GM12878 (cell line): Measurements from ENCODE around the gene MRPL50. TPM values are rescaled to one million over a fixed set of nuclear protein-coding genes. Genes with fewer than 3 reads are reported as not detected.

Experiments used
- ATAC-seq: fragments of 200-7000 bp; cut with Tn5 transposase; 3 replicates; pipeline ENCODE4 v1.9.1; 2020; ENCODE audit warnings: mild to moderate bottlenecking, moderate library complexity
- BruUV-seq: library from RNA; stranded (reverse); fragments of 400-500 nt; replicated peaks from 2 replicates; lab custom pipeline; 2021; lab: Mats Ljungman, UMichigan
- CTCF ChIA-PET: fragments of 300-600 bp; sonication (Branson Sonifier 250); formaldehyde crosslinking; extraction: SDS; loops from one replicate; lab custom pipeline; 2021; ENCODE audit warnings: inconsistent platforms; lab: Yijun Ruan, JAX
- POLR2A ChIA-PET: fragments of 350-600 bp; formaldehyde crosslinking; extraction: SDS; loops from one replicate; lab custom pipeline; 2021; ENCODE audit warnings: inconsistent platforms; lab: Charles Lee
- RAD21 ChIA-PET: fragments of 300-600 bp; sonication (Branson Sonifier 250); formaldehyde crosslinking; loops from one replicate; lab custom pipeline; 2023; ENCODE audit warnings: antibody characterized with exemption; ENCODE audit not compliant: unreplicated experiment; lab: Charles Lee
- SMC1A ChIA-PET: fragments of 300-600 bp; sonication (Branson Sonifier 250); formaldehyde crosslinking; loops from one replicate; lab custom pipeline; 2023; ENCODE audit not compliant: unreplicated experiment, uncharacterized antibody; lab: Charles Lee
- DNase-seq: peaks from one replicate; pipeline ENCODE4 v3.0.0-alpha.2; 2011; ENCODE audit warnings: low read depth, low spot score
- FAIRE-seq: peaks from 3 replicates; lab custom pipeline; 2011; peaks lifted over from hg19 to GRCh38; lab: Jason Lieb, UNC
- H2AFZ ChIP-seq: 2 replicates; pipeline ENCODE4 v1.6.0; 2011; ENCODE audit warnings: low read depth, low read length, control low read depth; ENCODE audit not compliant: control insufficient read depth
- H3K27ac ChIP-seq: 2 replicates; pipeline ENCODE4 v1.5.1; 2011; ENCODE audit warnings: control low read depth; ENCODE audit not compliant: control insufficient read depth, insufficient read depth
- H3K27me3 ChIP-seq, 2 experiments: replicated peaks in 1 of 2; 2 replicates each; pipeline versions ENCODE4 v1.6.0 to v1.6.1; 2011; ENCODE audit warnings: low read length in 1 of 2; ENCODE audit not compliant: control insufficient read depth in 2 of 2, insufficient read depth in 2 of 2
- H3K36me3 ChIP-seq, 2 experiments: 2 replicates each; pipeline ENCODE4 v1.5.1; 2011; ENCODE audit warnings: low read length in 1 of 2; ENCODE audit not compliant: control insufficient read depth in 2 of 2, insufficient read depth in 2 of 2
- H3K4me1 ChIP-seq: 2 replicates; pipeline ENCODE4 v1.6.1; 2011; ENCODE audit warnings: mild to moderate bottlenecking, low read length, moderate library complexity, mixed read lengths; ENCODE audit not compliant: control insufficient read depth, insufficient read depth
- H3K4me2 ChIP-seq: 2 replicates; pipeline ENCODE4 v1.6.0; 2011; ENCODE audit warnings: control low read depth; ENCODE audit not compliant: control insufficient read depth, insufficient read depth
- H3K4me3 ChIP-seq: fragments of 200-600 bp; sonication (generic); 2 replicates; pipeline ENCODE4 v1.5.1; 2016
- H3K79me2 ChIP-seq: 2 replicates; pipeline ENCODE4 v1.6.0; 2011; ENCODE audit warnings: low read length; ENCODE audit not compliant: control insufficient read depth, insufficient read depth
- H3K9ac ChIP-seq: 2 replicates; pipeline ENCODE4 v1.8.0; 2011; ENCODE audit warnings: low read length, control low read depth, mixed read lengths; ENCODE audit not compliant: control insufficient read depth, insufficient read depth
- H3K9me3 ChIP-seq: replicated peaks from 3 replicates; pipeline ENCODE4 v1.5.1; 2011; ENCODE audit warnings: mild to moderate bottlenecking, low read length; ENCODE audit not compliant: control insufficient read depth, insufficient read depth
- H4K20me1 ChIP-seq: 2 replicates; pipeline ENCODE4 v1.6.0; 2011; ENCODE audit not compliant: control insufficient read depth, insufficient read depth
- BACH1 ChIP-seq: fragments of 450-650 bp; IDR thresholded peaks from 2 replicates; pipeline ENCODE4 v1.6.1; 2017; ENCODE audit warnings: mild to moderate bottlenecking, borderline replicate concordance
- BHLHE40 ChIP-seq, 2 experiments: fragments of 450-650 bp in 1 of 2; IDR thresholded peaks; 2 replicates each; pipeline ENCODE4 v1.6.1; 2011 to 2017; ENCODE audit warnings: low read depth in 2 of 2, borderline replicate concordance in 1 of 2, improper control_type of control experiment in 1 of 2, low read length in 1 of 2, mild to moderate bottlenecking in 1 of 2
- FOS ChIP-seq: IDR thresholded peaks from 3 replicates; pipeline ENCODE4 v1.6.1; 2011; ENCODE audit warnings: borderline replicate concordance; ENCODE audit not compliant: insufficient read length; ENCODE audit errors: extremely low read depth
- HCFC1 ChIP-seq: fragments of 150-350 bp; IDR thresholded peaks from 2 replicates; pipeline ENCODE4 v1.6.1; 2014; ENCODE audit warnings: low read length
- HSF1 ChIP-seq: fragments of 150-350 bp; IDR thresholded peaks from 2 replicates; pipeline ENCODE4 v1.6.1; 2014; ENCODE audit warnings: mild to moderate bottlenecking, low read depth, low read length
- IKZF2 ChIP-seq, 2 experiments: fragments of 450-650 bp; IDR thresholded peaks; 2 replicates each; pipeline ENCODE4 v1.6.1; 2017; ENCODE audit warnings: mild to moderate bottlenecking in 2 of 2, moderate library complexity in 2 of 2
- MTA2 ChIP-seq: fragments of 450-650 bp; IDR thresholded peaks from 2 replicates; pipeline ENCODE4 v1.6.1; 2016; ENCODE audit warnings: low read depth, mild to moderate bottlenecking, moderate library complexity
- MTA3 ChIP-seq: IDR thresholded peaks from 2 replicates; pipeline ENCODE4 v1.6.1; 2012; ENCODE audit warnings: low read length, inconsistent platforms, borderline replicate concordance
- PAX8 ChIP-seq: fragments of 450-650 bp; IDR thresholded peaks from 2 replicates; pipeline ENCODE4 v1.6.1; 2017; ENCODE audit warnings: mild to moderate bottlenecking, moderate library complexity
- POLR2AphosphoS2 ChIP-seq: IDR thresholded peaks from 2 replicates; pipeline ENCODE4 v1.6.1; 2011; ENCODE audit warnings: low read depth, mild to moderate bottlenecking, low read length, improper control_type of control experiment, moderate library complexity
- POLR2AphosphoS5 ChIP-seq: IDR thresholded peaks from 2 replicates; pipeline ENCODE4 v1.6.1; 2011; ENCODE audit warnings: mild to moderate bottlenecking, low read length, inconsistent platforms
- YBX1 ChIP-seq: fragments of 450-650 bp; IDR thresholded peaks from 2 replicates; pipeline ENCODE4 v1.6.1; 2016; ENCODE audit warnings: antibody characterized with exemption
- ZBTB4 ChIP-seq: fragments of 450-650 bp; formaldehyde crosslinking; IDR thresholded peaks from 2 replicates; pipeline ENCODE4 v1.4.0; 2022; ENCODE audit warnings: mild to moderate bottlenecking, moderate library complexity
- ZNF24 ChIP-seq: fragments of 450-650 bp; IDR thresholded peaks from 2 replicates; pipeline ENCODE4 v1.6.1; 2017; ENCODE audit warnings: antibody characterized with exemption, mild to moderate bottlenecking
- ZNF384 ChIP-seq: IDR thresholded peaks from 2 replicates; pipeline ENCODE4 v1.6.1; 2012; ENCODE audit warnings: low read depth, mild to moderate bottlenecking, low read length, improper control_type of control experiment, borderline replicate concordance
- ZNF687 ChIP-seq: fragments of 450-650 bp; IDR thresholded peaks from 2 replicates; pipeline ENCODE4 v1.6.1; 2017; ENCODE audit warnings: mild to moderate bottlenecking, moderate library complexity
- WGBS: methylation state at CpG from one replicate; pipeline ENCODE4 v1.1.6; 2016; ENCODE audit warnings: low lambda C conversion rate; ENCODE audit not compliant: insufficient replicate concordance, insufficient coverage; ENCODE audit errors: missing lambda C conversion rate; 5-methylcytosine and 5-hydroxymethylcytosine counted together
- in situ Hi-C: fragments of 300-500 bp; cut with MboI; formaldehyde crosslinking; loops from 9 replicates; pipeline ENCODE4 v1.14.3; 2018; ENCODE audit warnings: mixed read lengths
- intact Hi-C: fragments of 100-400 bp; cut with micrococcal nuclease; formaldehyde crosslinking; loops from one replicate; pipeline ENCODE4 v1.14.2; 2022; ENCODE audit not compliant: unreplicated experiment
- polyA plus RNA-seq, 11 experiments: library from polyadenylated mRNA; depleted of rRNA in 4 of 11; unstranded in 6 of 11; stranded (reverse) in 5 of 11; fragments of >200 nt; fragmentation: Nextera tagmentation in 4 of 11; fragmentation: Illumina TruSeq in 1 of 11; extraction: Ambion mirVana in 4 of 11; extraction: Trizol in 1 of 11; gene quantifications; 1 replicate in 1 of 11; 2 replicates in 10 of 11; pipeline versions ENCODE4 v1.2.1 to v1.2.3, GENCODE V29; 2011 to 2016; ENCODE audit warnings: inconsistent platforms in 2 of 11, missing spikeins in 2 of 11, low read depth in 1 of 11
- total RNA-seq, 4 experiments: library from RNA; depleted of rRNA in 3 of 4; stranded (reverse); fragments of >200 nt in 3 of 4; fragmentation: Illumina TruSeq in 1 of 4; extraction: Trizol in 1 of 4; gene quantifications; 2 replicates each; pipeline versions ENCODE4 v1.2.1 to v1.2.3, GENCODE V29; 2013 to 2021

MRPL50 gene
- total and polyA plus RNA-seq, 10 of the 15 experiments (the other 5 are each of a cell fraction or from before 2014, with no cell fraction given) = 12.8 to 79.4 (median 27.9) TPM

GRCh38 chr9:101434998-101435397 lies 36.6 kb upstream of the MRPL50 start (continued):
- TF ChIP-seq ZNF687 (no peak), FOS (no peak)

- ATAC-seq = no peak
- Histone ChIP-seq H3K4me3 (no peak overlapping the region), H3K9me3 (no peaks in the 10 kb centered on the region), H3K4me1 (no peaks in the 10 kb centered on the region), H2AFZ (no peak overlapping the region), H4K20me1 (no peaks in the 10 kb centered on the region), H3K4me2 (no peak overlapping the region), H3K27me3 (no peaks in the 10 kb centered on the region), H3K9ac (no peak overlapping the region), H3K79me2 (no peaks in the 10 kb centered on the region), H3K36me3 (no peaks in the 10 kb centered on the region), H3K27ac (no peak overlapping the region)
- intact Hi-C loops (no loop called here), in situ Hi-C loops (no loop called here)
- BruUV-seq = no TSS peak
- ChIA-PET CTCF (interaction anchor here (0.7 to 3.0 kb wide), 5 partner anchors 11 to 100 kb away, joined by 3 to 9 read pairs (median 3); no protein-coding TSS in a partner anchor), RAD21 (no interaction called here), SMC1A (interaction anchor here (1.3 to 2.0 kb wide), 3 partner anchors 12 to 34 kb away, joined by 3 to 6 read pairs (median 6); no protein-coding TSS in a partner anchor), POLR2A (no interaction called here)
- 63% methylated on average over 3 of the region's 3 CpGs for WGBS
- no peak for DNase-seq
- FAIRE-seq = no peak
- no peak for TF ChIP-seq MTA2
- no peak for TF ChIP-seq IKZF2 (IDR thresholded peaks at IDR 0.05)
- TF ChIP-seq BHLHE40 (IDR thresholded peaks at IDR 0.05; ENCODE audit: borderline replicate concordance in 1 of 2, low read depth in 2 of 2, low read length in 1 of 2) = no peak
- TF ChIP-seq MTA3 = no peak
- no peak for TF ChIP-seq PAX8
- TF ChIP-seq POLR2AphosphoS5 = no peak
- no peak for TF ChIP-seq HSF1
- no peak for TF ChIP-seq ZBTB4
- no peak for TF ChIP-seq HCFC1
- no peak for TF ChIP-seq YBX1
- TF ChIP-seq POLR2AphosphoS2 = no peak
- TF ChIP-seq ZNF24 = no peak
- TF ChIP-seq BACH1 = no peak
- no peak for TF ChIP-seq ZNF384
Observed at GRCh38 chr9:101433229-101433628, 34.8 kb upstream of the MRPL50 start.
